ENCODE results near the gene PRIMPOL.

DNA sequence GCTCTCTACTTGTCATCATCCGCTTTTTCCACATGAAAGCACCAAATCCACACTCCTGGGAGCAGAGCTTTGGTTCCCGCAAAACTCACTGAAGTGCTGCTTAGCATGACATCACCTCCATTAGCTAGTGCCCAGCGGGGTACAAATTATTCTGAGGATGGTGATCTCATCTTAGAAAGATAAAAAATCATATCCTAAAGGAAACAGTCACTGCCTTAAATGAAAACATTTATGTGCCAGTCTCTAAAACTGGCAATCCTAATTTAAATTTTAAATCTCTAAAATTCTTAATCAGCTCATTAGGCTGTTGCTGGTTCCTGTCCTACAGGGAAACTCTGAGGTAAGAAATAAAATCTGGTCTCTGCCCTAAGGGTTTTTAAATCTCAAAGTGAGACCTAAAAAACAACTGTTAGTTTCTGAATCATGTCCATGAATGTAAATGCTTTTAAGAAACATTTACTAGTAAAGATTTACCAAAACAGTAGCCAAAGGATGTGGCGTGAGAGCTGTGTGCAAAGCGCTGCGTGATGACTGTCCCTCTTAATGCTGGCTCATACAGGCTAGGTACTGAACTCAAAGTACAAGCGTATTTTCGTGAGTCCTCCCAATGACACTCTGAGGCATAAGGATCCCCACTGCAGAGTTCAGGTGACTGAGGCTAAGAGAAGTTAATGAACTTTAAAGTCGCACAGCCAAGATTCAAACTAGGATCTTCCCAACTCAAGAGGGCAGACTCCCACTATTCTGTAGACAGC lies 4.8 kb upstream of the PRIMPOL start:
- TF ChIP-seq, protein P1, sequence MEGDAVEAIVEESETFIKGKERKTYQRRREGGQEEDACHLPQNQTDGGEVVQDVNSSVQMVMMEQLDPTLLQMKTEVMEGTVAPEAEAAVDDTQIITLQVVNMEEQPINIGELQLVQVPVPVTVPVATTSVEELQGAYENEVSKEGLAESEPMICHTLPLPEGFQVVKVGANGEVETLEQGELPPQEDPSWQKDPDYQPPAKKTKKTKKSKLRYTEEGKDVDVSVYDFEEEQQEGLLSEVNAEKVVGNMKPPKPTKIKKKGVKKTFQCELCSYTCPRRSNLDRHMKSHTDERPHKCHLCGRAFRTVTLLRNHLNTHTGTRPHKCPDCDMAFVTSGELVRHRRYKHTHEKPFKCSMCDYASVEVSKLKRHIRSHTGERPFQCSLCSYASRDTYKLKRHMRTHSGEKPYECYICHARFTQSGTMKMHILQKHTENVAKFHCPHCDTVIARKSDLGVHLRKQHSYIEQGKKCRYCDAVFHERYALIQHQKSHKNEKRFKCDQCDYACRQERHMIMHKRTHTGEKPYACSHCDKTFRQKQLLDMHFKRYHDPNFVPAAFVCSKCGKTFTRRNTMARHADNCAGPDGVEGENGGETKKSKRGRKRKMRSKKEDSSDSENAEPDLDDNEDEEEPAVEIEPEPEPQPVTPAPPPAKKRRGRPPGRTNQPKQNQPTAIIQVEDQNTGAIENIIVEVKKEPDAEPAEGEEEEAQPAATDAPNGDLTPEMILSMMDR (conservative IDR thresholded peaks at IDR 0.05; ENCODE audit: low read depth, low read length), result no peak
- TF ChIP-seq EZH2 (IDR thresholded peaks at IDR 0.05; ENCODE audit: low read length, unreplicated experiment), result no peak
- no peak for TF ChIP-seq EZH2phosphoT487 (IDR thresholded peaks at IDR 0.05; ENCODE audit: borderline replicate concordance, low read length)
